Tibial nerve (tissue), 4 donors: ENCODE results near the gene HCFC1R1. TPM values are rescaled to one million over a fixed set of nuclear protein-coding genes. Genes with fewer than 3 reads are reported as not detected.

ENCODE experiments used
- DNase-seq, 2 donors: peaks; one replicate each; pipeline ENCODE4 v3.0.0-alpha.2; 2019; ENCODE audit warnings: low spot score in 2 of 2
- H3K27ac ChIP-seq, 4 donors: fragments of 200-600 bp; sonication (generic) in 3 of 4; one replicate each; pipeline ENCODE4 v1.5.1; 2017 to 2019; ENCODE audit warnings: mild to moderate bottlenecking in 1 of 4
- H3K27me3 ChIP-seq, 2 donors: fragments of 200-600 bp; sonication (generic) in 1 of 2; one replicate each; pipeline versions ENCODE4 v1.5.1 to v1.6.0; 2017 to 2019
- H3K36me3 ChIP-seq, 3 donors: fragments of 200-600 bp; sonication (generic); one replicate each; pipeline ENCODE4 v1.5.1; 2018 to 2019
- H3K4me1 ChIP-seq, 4 donors: fragments of 200-600 bp; sonication (generic) in 3 of 4; one replicate each; pipeline ENCODE4 v1.5.1; 2017 to 2019
- H3K4me3 ChIP-seq, 4 donors: fragments of 200-600 bp; sonication (generic) in 3 of 4; one replicate each; pipeline ENCODE4 v1.5.1; 2017 to 2019; ENCODE audit warnings: mild to moderate bottlenecking in 1 of 4, moderate library complexity in 1 of 4
- H3K9me3 ChIP-seq, 4 donors: fragments of 200-600 bp; sonication (generic) in 3 of 4; one replicate each; pipeline ENCODE4 v1.5.1; 2017 to 2019
- EP300 ChIP-seq, 2 donors: sonication (generic); formaldehyde crosslinking; IDR thresholded peaks; one replicate each; pipeline ENCODE4 v1.6.1; 2017; ENCODE audit warnings: antibody characterized with exemption in 2 of 2, mild to moderate bottlenecking in 1 of 2
- POLR2A ChIP-seq, 2 donors: fragments of 450-650 bp; IDR thresholded peaks; one replicate each; pipeline ENCODE4 v1.6.1; 2017; ENCODE audit warnings: antibody characterized with exemption in 2 of 2, mild to moderate bottlenecking in 2 of 2, moderate library complexity in 2 of 2
- WGBS, 2 donors: methylation state at CpG; one replicate each; pipeline ENCODE4 v1.1.5; 2018; 5-methylcytosine and 5-hydroxymethylcytosine counted together
- total RNA-seq, 4 donors: library from RNA; depleted of rRNA; stranded (reverse); fragments of >200 nt; gene quantifications; one replicate each; pipeline ENCODE4 v1.1.0, GENCODE V29; 2016
- TF ChIP-seq, protein P1 (sequence below), 5 experiments: fragments of 200-600 bp in 3 of 5; fragments of 450-650 bp in 2 of 5; sonication (generic) in 3 of 5; IDR thresholded peaks; one replicate each; pipeline ENCODE4 v1.5.1; 2016 to 2019; ENCODE audit warnings: antibody characterized with exemption in 5 of 5, mild to moderate bottlenecking in 3 of 5, moderate library complexity in 2 of 5

HCFC1R1 gene
- total RNA-seq, 4 donors from 2014 or later = 17.7 to 46.9 (median 38.5) TPM

DNA sequence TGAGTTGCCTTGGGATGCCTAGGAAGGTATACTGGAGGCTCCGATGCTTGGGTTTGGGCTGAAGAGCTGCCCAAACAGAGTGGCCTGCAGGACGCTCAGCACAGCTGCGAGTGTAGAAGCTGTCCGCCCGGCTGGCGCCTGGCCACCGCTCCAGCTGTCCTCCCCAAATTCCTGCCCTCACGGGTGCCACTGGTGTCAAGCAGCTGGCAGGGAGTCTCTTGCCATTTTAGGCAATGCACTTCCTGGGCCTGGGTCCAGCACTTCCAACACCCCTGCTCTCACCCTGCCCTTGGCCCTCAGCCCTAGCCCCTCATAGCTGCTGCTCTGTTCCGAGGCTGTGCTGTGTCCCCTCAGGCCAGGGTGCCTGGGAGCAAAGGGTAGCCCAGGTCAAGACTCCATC, 38.3 kb downstream of the HCFC1R1 start:
- 30 to 35% methylated on average over 3 to 9 of the region's 9 CpGs for WGBS, 2 donors
- no peak for DNase-seq

DNA sequence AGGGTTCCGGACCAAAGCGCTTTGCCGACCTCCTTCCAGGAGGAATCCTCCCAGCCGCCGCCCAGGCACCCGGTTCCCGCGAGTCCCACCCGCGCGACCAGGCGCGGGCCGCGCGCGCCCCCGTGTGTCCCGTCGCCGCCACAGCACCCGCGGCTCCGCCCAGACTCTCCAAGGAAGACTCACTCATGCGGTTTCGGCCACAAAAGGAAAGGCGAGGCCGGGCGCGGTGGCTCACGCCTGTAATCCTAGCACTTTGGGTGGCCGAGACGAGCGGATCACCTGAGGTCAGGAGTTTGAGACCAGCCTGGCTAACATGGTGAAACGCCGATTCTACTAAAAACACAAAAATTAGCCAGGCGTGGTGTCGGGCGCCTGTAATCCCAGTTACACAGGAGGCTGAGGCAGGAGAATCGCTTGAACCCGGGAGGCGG, 40.0 kb downstream of the HCFC1R1 start:
- H3K27ac ChIP-seq = peak overlapping the region in 1 of 4 donors; percentile 29
- TF ChIP-seq EP300 (IDR thresholded peaks at IDR 0.05) = no peak
- TF ChIP-seq, protein P1, sequence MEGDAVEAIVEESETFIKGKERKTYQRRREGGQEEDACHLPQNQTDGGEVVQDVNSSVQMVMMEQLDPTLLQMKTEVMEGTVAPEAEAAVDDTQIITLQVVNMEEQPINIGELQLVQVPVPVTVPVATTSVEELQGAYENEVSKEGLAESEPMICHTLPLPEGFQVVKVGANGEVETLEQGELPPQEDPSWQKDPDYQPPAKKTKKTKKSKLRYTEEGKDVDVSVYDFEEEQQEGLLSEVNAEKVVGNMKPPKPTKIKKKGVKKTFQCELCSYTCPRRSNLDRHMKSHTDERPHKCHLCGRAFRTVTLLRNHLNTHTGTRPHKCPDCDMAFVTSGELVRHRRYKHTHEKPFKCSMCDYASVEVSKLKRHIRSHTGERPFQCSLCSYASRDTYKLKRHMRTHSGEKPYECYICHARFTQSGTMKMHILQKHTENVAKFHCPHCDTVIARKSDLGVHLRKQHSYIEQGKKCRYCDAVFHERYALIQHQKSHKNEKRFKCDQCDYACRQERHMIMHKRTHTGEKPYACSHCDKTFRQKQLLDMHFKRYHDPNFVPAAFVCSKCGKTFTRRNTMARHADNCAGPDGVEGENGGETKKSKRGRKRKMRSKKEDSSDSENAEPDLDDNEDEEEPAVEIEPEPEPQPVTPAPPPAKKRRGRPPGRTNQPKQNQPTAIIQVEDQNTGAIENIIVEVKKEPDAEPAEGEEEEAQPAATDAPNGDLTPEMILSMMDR (IDR thresholded peaks at IDR 0.05) = peak; percentile 93 to 99 (median 98)
- no peaks in the 10 kb centered on the region for H3K9me3 ChIP-seq
- peak; percentile 73 to 79 for DNase-seq
- H3K27me3 ChIP-seq = peaks cover 0 to 22% of the 10 kb centered on the region in 2 donors
- H3K4me1 ChIP-seq = peaks cover 0 to 53% (median 19%) of the 10 kb centered on the region in 4 donors
- no peaks in the 10 kb centered on the region for H3K36me3 ChIP-seq
- WGBS, 2 donors = 12 to 13% methylated on average over 35 to 41 of the region's 42 CpGs
- H3K4me3 ChIP-seq = peak overlapping the region in 2 of 4 donors; percentile 17 to 27

More for the DNA sequence above, 38.3 kb downstream of the HCFC1R1 start:
- Histone ChIP-seq H3K27me3 (peaks cover 0 to 25% of the 10 kb centered on the region in 2 donors), H3K27ac (no peak overlapping the region), H3K36me3 (no peaks in the 10 kb centered on the region), H3K4me1 (peaks cover 0 to 42% (median 11%) of the 10 kb centered on the region in 4 donors), H3K9me3 (no peaks in the 10 kb centered on the region), H3K4me3 (no peak overlapping the region)
- TF ChIP-seq EP300 (IDR thresholded peaks at IDR 0.05) (no peak), POLR2A (IDR thresholded peaks at IDR 0.05) (no peak)
- TF ChIP-seq, protein P1 (IDR thresholded peaks at IDR 0.05) = no peak

DNA sequence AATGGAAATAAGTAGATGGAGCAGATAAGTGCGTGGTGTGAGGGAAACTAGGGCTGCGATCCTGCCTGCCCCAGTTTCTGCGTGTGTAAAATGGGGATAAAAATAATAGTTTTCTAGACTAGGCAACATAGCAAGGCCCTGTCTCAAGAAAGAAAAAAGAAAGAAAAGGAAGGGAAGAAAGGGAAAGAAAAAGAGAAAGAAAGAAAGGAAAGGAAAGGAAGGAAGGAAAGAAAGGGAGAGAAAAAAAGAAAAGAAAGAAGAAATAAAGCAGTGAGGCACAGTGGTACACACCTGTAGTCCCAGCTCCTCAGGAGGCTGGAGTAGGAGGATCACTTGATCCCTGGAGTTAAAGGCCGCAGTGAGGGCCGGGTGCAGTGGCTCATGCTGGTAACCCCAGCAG, 41.3 kb downstream of the HCFC1R1 start:
- WGBS, 2 donors = 87 to 88% methylated on average over 5 of the region's 5 CpGs
- H3K27ac ChIP-seq = no peak overlapping the region

DNA sequence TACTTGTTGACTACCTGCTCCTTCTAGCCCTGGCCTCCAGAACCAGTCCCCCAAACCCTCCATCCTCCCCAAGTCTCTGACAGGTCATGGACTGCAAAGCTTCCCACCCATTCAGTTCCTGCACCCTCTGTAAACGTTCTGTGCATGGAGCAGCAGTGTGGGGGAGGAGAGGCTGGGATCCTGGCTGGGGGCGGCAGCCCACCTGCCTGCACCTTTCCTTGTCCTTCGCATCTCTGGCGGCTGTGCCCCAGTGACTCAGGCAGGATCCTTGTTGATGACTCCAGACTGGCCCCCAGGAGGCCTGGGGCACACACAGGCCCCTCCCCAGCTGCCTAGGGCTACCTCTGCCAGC, 41.9 kb downstream of the HCFC1R1 start:
- 67 to 69% methylated on average over 4 of the region's 4 CpGs for WGBS, 2 donors
- TF ChIP-seq, protein P1 (IDR thresholded peaks at IDR 0.05) = no peak
- TF ChIP-seq EP300 (IDR thresholded peaks at IDR 0.05) (no peak), POLR2A (IDR thresholded peaks at IDR 0.05) (no peak)
- peaks cover 0 to 25% of the 10 kb centered on the region in 2 donors for H3K27me3 ChIP-seq

More for the DNA sequence above, 41.3 kb downstream of the HCFC1R1 start:
- DNase-seq = no peak
- Histone ChIP-seq H3K36me3 (no peaks in the 10 kb centered on the region), H3K4me3 (no peak overlapping the region), H3K9me3 (no peaks in the 10 kb centered on the region), H3K27me3 (peaks cover 0 to 21% of the 10 kb centered on the region in 2 donors), H3K4me1 (peaks cover 0 to 53% (median 19%) of the 10 kb centered on the region in 4 donors)
- TF ChIP-seq, protein P1 (IDR thresholded peaks at IDR 0.05) = no peak
- TF ChIP-seq EP300 (IDR thresholded peaks at IDR 0.05) (no peak), POLR2A (IDR thresholded peaks at IDR 0.05) (no peak)

DNA sequence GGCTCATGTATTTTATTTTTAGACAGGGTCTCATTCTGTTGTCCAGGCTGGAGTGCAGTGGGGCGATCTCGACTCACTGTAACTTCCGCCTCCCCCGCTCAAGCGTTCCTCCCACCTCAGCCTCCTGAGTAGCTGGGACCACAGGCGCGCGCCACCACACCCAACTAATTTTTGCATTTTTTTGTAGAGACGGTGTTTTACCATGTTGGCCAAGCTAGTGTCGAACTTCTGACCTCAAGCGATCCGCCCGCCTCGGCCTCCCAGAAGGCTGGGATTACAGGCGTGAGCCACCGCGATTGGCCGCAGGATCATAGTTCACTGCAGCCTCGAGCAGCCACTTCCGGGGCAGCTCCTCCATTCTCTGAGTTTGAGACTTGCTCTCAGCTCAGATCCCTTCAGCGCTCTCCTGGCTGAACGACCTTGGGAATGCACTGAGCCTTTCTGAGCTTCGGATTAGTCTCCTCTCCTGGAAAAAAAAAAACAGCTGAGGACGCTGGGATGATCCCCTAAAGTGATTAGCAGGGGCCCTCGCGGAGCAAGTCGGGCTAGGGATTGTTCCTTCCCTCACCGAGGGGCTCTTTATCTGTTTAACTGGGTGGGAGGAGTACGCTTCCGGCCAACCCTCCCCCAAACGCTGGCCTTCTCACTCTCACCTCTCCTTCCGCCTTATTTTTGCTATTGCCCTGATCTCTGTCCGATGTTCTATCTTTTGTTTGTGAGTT, 42.4 kb downstream of the HCFC1R1 start:
- Histone ChIP-seq H3K9me3 (no peaks in the 10 kb centered on the region), H3K36me3 (no peaks in the 10 kb centered on the region), H3K27me3 (peaks cover 0 to 25% of the 10 kb centered on the region in 2 donors), H3K4me1 (peaks cover 0 to 51% (median 19%) of the 10 kb centered on the region in 4 donors), H3K27ac (peak overlapping the region in 2 of 4 donors; percentile 90 to 92), H3K4me3 (peak overlapping the region in 3 of 4 donors; percentile 86 to 93 (median 90))
- TF ChIP-seq, protein P1 (IDR thresholded peaks at IDR 0.05) = no peak
- TF ChIP-seq EP300 (IDR thresholded peaks at IDR 0.05) (no peak), POLR2A (IDR thresholded peaks at IDR 0.05) (no peak)
- DNase-seq = no peak
- WGBS, 2 donors = 49 to 52% methylated on average over 33 of the region's 33 CpGs

More for the DNA sequence above, 41.9 kb downstream of the HCFC1R1 start:
- Histone ChIP-seq H3K4me1 (peaks cover 0 to 53% (median 19%) of the 10 kb centered on the region in 4 donors), H3K9me3 (no peaks in the 10 kb centered on the region), H3K27ac (no peak overlapping the region), H3K4me3 (no peak overlapping the region), H3K36me3 (no peaks in the 10 kb centered on the region)
- no peak for DNase-seq
